RWPE2 (cell line): Measurements from ENCODE around the gene KIAA1671.

Source experiments
- ATAC-seq: fragments of 200-7000 bp; cut with Tn5 transposase; 3 replicates; pipeline ENCODE4 v1.9.1; 2021; ENCODE audit warnings: low read depth
- DNase-seq: peaks from one replicate; pipeline ENCODE4 v3.0.0-alpha.2; 2020; ENCODE audit warnings: low spot score
- H3K27ac ChIP-seq: fragments of 450-650 bp; 2 replicates; pipeline ENCODE4 v1.5.1; 2017; ENCODE audit warnings: mild to moderate bottlenecking; ENCODE audit not compliant: poor library complexity, severe bottlenecking
- H3K27me3 ChIP-seq: fragments of 250-450 bp; sonication (Bioruptor Pico); 2 replicates; pipeline ENCODE4 v1.5.1; 2021; ENCODE audit warnings: mild to moderate bottlenecking, moderate library complexity; ENCODE audit not compliant: insufficient read depth, poor library complexity, severe bottlenecking
- H3K36me3 ChIP-seq: fragments of 250-450 bp; sonication (Bioruptor Pico); 2 replicates; pipeline ENCODE4 v1.5.1; 2020; ENCODE audit warnings: low read depth, mild to moderate bottlenecking, moderate library complexity
- H3K4me1 ChIP-seq: fragments of 250-450 bp; sonication (Bioruptor Pico); 2 replicates; pipeline ENCODE4 v1.5.1; 2021; ENCODE audit warnings: mild to moderate bottlenecking, moderate library complexity; ENCODE audit not compliant: insufficient read depth, poor library complexity, severe bottlenecking
- H3K4me3 ChIP-seq: fragments of 250-450 bp; sonication (Bioruptor Pico); 2 replicates; pipeline ENCODE4 v1.5.1; 2021; ENCODE audit warnings: mild to moderate bottlenecking, moderate library complexity; ENCODE audit not compliant: severe bottlenecking
- H3K9me3 ChIP-seq: fragments of 250-450 bp; sonication (Bioruptor Pico); 2 replicates; pipeline ENCODE4 v1.5.1; 2021; ENCODE audit warnings: mild to moderate bottlenecking, moderate library complexity; ENCODE audit not compliant: severe bottlenecking
- TF ChIP-seq, protein P1 (sequence below): fragments of 450-650 bp; IDR thresholded peaks from one replicate; pipeline ENCODE4 v1.5.1; 2017; ENCODE audit warnings: mild to moderate bottlenecking, moderate library complexity; ENCODE audit not compliant: poor library complexity, severe bottlenecking

KIAA1671 gene

DNA sequence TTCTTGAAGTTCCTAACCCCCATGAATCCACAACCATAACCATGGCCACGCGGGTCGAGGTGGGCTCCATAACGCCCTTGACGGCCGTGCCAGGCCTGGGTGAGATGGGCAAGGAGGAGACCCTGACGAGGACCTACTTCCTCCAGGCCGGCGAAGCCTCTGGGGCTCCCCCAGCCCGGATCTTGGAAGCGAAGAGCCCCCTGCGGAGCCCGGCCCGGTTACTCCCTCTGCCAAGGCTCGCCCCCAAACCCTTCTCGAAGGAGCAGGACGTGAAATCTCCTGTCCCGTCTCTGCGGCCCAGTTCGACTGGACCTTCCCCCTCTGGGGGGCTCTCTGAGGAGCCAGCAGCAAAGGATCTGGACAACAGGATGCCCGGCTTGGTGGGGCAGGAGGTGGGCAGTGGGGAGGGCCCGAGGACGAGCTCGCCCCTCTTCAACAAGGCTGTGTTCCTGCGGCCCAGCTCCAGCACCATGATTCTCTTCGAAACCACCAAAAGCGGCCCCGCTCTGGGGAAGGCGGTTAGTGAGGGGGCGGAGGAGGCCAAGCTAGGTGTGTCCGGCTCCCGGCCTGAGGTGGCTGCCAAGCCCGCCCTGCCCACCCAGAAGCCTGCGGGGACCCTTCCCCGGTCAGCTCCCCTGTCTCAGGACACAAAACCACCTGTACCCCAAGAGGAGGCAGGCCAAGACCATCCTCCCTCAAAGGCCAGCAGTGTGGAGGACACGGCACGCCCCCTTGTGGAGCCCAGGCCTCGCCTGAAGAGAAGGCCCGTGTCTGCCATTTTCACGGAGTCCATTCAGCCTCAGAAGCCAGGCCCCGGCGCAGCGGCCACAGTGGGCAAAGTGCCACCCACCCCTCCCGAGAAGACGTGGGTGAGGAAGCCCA lies 75.7 kb downstream of the KIAA1671 start:
- DNase-seq = no peak
- H3K27ac ChIP-seq = peak overlapping the region; percentile 89

DNA sequence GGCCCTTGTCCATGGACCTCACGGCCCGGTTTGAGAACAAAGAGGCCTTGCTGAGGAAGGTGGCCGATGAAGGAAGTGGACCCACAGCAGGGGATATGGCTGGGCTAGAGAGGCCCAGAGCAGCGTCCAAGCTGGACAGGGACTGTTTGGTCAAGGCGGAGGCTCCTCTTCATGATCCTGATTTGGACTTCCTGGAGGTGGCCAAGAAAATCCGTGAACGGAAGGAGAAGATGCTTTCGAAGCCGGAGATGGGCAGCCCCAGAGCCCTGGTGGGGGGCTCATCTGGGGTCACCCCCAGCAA lies 76.3 kb downstream of the KIAA1671 start:
- TF ChIP-seq, protein P1, sequence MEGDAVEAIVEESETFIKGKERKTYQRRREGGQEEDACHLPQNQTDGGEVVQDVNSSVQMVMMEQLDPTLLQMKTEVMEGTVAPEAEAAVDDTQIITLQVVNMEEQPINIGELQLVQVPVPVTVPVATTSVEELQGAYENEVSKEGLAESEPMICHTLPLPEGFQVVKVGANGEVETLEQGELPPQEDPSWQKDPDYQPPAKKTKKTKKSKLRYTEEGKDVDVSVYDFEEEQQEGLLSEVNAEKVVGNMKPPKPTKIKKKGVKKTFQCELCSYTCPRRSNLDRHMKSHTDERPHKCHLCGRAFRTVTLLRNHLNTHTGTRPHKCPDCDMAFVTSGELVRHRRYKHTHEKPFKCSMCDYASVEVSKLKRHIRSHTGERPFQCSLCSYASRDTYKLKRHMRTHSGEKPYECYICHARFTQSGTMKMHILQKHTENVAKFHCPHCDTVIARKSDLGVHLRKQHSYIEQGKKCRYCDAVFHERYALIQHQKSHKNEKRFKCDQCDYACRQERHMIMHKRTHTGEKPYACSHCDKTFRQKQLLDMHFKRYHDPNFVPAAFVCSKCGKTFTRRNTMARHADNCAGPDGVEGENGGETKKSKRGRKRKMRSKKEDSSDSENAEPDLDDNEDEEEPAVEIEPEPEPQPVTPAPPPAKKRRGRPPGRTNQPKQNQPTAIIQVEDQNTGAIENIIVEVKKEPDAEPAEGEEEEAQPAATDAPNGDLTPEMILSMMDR = no peak
- H3K27me3 ChIP-seq = no peaks in the 10 kb centered on the region
- ATAC-seq (no peak), DNase-seq (no peak)
- peaks cover 45% of the 10 kb centered on the region for H3K36me3 ChIP-seq
- no peak overlapping the region for H3K27ac ChIP-seq
- peaks cover 24% of the 10 kb centered on the region for H3K4me1 ChIP-seq
- no peak overlapping the region for H3K4me3 ChIP-seq
- H3K9me3 ChIP-seq = no peaks in the 10 kb centered on the region

More for the DNA sequence above, 75.7 kb downstream of the KIAA1671 start:
- ATAC-seq = no peak
- H3K36me3 ChIP-seq = peaks cover 42% of the 10 kb centered on the region
- H3K27me3 ChIP-seq = no peaks in the 10 kb centered on the region
- TF ChIP-seq, protein P1 = peak; percentile 54
- H3K4me3 ChIP-seq = no peak overlapping the region
- peaks cover 24% of the 10 kb centered on the region for H3K4me1 ChIP-seq
- H3K9me3 ChIP-seq = no peaks in the 10 kb centered on the region

DNA sequence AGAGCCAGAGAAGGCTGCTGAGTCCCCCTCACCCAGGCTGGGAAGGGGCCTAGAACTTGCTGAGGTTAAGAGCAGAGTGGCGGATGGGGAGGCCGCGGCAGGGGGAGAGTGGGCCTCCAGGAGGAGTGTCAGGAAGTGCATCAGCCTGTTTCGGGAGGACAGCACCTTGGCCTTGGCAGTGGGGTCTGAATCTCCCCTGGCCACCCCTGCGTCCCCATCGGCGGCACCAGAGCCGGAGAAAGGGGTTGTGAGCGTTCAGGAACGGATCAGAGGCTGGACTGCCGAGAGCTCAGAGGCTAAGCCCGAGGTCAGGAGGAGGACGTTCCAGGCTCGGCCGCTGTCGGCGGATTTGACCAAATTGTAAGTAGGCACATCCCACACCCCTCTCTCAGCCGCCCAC lies 76.7 kb downstream of the KIAA1671 start:
- no peak for ATAC-seq

DNA sequence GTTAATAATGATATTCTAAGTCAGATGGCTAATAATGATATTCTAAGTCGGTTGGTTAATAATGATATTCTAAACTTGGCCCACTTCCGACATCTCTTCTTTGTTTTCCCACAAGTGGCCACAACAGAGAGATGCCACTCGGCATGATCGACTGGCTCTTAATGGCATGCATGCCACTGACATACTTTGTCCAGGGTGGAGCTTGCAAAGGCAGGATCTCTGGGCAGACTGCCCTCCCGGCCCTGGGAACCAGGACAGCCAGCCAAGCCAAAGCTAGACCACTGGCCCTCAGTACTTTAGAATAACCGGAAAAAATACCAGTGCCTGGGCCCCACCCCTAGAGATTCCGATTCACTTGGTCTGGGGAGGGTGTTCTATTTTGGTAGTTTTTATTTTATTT lies 78.1 kb downstream of the KIAA1671 start:
- H3K4me1 ChIP-seq = peaks cover 20% of the 10 kb centered on the region
- ATAC-seq = no peak
- no peaks in the 10 kb centered on the region for H3K9me3 ChIP-seq
- H3K27ac ChIP-seq = no peak overlapping the region
- TF ChIP-seq, protein P1 = no peak
- H3K36me3 ChIP-seq = peaks cover 64% of the 10 kb centered on the region
- no peak overlapping the region for H3K4me3 ChIP-seq
- no peaks in the 10 kb centered on the region for H3K27me3 ChIP-seq
- no peak for DNase-seq

More for the DNA sequence above, 76.7 kb downstream of the KIAA1671 start:
- no peak for DNase-seq
- Histone ChIP-seq H3K4me3 (no peak overlapping the region), H3K4me1 (peaks cover 24% of the 10 kb centered on the region), H3K9me3 (no peaks in the 10 kb centered on the region), H3K27ac (no peak overlapping the region), H3K36me3 (peaks cover 49% of the 10 kb centered on the region), H3K27me3 (no peaks in the 10 kb centered on the region)
- TF ChIP-seq, protein P1 = no peak

DNA sequence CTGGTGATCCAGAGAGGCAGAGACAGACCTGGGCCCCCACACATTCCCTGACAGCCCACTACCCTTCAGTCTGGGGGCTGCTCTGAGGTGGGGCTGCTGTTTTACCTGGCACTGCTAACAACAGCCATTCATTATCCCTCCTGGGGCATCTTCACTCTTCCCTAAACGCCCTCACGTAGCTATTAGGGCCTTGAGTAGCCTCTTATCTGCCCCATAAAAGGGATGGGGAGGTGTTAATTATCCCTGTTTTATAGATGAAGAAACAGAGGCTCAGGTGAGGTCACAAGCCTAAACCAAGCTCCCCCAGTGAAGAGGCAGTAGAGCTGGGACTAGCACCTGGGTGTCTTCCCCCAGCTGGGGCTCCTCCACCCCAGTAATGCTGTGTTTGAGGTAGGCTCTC lies 79.5 kb downstream of the KIAA1671 start:
- H3K4me3 ChIP-seq = no peak overlapping the region
- H3K27me3 ChIP-seq = no peaks in the 10 kb centered on the region
- ATAC-seq (no peak), DNase-seq (no peak)
- no peaks in the 10 kb centered on the region for H3K9me3 ChIP-seq
- H3K4me1 ChIP-seq = peaks cover 6% of the 10 kb centered on the region
- H3K27ac ChIP-seq = no peak overlapping the region
- TF ChIP-seq, protein P1 = no peak
- peaks cover 73% of the 10 kb centered on the region for H3K36me3 ChIP-seq
